ENCODE results near the gene DNM3. TPM values are rescaled to one million over a fixed set of nuclear protein-coding genes. Genes with fewer than 3 reads are reported as not detected.

DNM3 gene
- total and polyA plus RNA-seq, 5 donors from 2014 or later: 0.76 to 5.5 (median 1.6) TPM

- Histone ChIP-seq H3K36me3 (ENCODE audit: control insufficient read depth, insufficient read depth, low read length) (no peaks in the 10 kb centered on the region), H3K4me3 (ENCODE audit: low read depth, low read length) (no peak overlapping the region), H3K27ac (ENCODE audit: insufficient read depth, low read length, poor library complexity, severe bottlenecking) (no peak overlapping the region), H3K27me3 (ENCODE audit: control insufficient read depth, insufficient read depth, low read length) (no peaks in the 10 kb centered on the region), H3K9me3 (ENCODE audit: control insufficient read depth in 2 of 2, low read length in 2 of 2) (no peaks in the 10 kb centered on the region), H3K4me1 (ENCODE audit: control insufficient read depth, insufficient read depth, low read length, poor library complexity, severe bottlenecking) (no peaks in the 10 kb centered on the region)
- Mint-ChIP-seq H3K9me3 (peaks cover 0 to 3% (median 0%) of the 10 kb centered on the region in 7 donors), H3K4me1 (peaks cover 8 to 18% (median 12%) of the 10 kb centered on the region in 4 donors), H3K36me3 (no peaks in the 10 kb centered on the region), H3K27me3 (no peaks in the 10 kb centered on the region), H3K27ac (no peak overlapping the region), H3K4me3 (no peak overlapping the region)
- no peak for ATAC-seq (ENCODE audit: low read depth in 2 of 2)
- DNase-seq: no peak
These were observed 296.6 kb downstream of the DNM3 start for GRCh38 chr1:172137703-172138454.

DNA sequence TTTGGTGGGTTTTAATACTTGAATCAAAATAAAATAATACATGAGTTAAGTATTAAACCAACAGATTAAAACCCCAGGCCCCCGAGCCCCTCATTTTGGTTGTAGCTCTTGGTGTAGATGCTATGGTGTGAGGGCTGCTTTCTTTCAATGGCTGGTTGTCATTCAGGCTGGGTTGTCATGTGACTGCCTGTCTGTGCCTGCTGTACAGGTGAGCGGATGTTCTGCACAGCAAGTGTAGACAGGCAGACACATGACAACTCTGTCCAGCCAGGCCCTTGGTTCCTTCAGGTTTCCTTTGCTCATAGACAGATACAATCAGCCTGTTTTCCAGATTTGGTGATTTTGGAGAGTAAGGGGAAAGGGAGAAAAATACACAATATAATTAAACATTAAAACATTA lies 297.3 kb downstream of the DNM3 start:
- no peak overlapping the region for H3K27ac ChIP-seq (ENCODE audit: insufficient read depth, low read length, poor library complexity, severe bottlenecking)
- no peak for ATAC-seq (ENCODE audit: low read depth in 2 of 2)
- H3K36me3 ChIP-seq (ENCODE audit: control insufficient read depth, insufficient read depth, low read length): no peaks in the 10 kb centered on the region
- H3K4me1 ChIP-seq (ENCODE audit: control insufficient read depth, insufficient read depth, low read length, poor library complexity, severe bottlenecking): no peaks in the 10 kb centered on the region
- Mint-ChIP-seq H3K4me3 (no peak overlapping the region), H3K9me3 (peaks cover 0 to 2% (median 0%) of the 10 kb centered on the region in 7 donors), H3K27me3 (no peaks in the 10 kb centered on the region), H3K4me1 (peaks cover 5 to 13% (median 7%) of the 10 kb centered on the region in 4 donors), H3K36me3 (no peaks in the 10 kb centered on the region), H3K27ac (no peak overlapping the region)
- H3K27me3 ChIP-seq (ENCODE audit: control insufficient read depth, insufficient read depth, low read length): no peaks in the 10 kb centered on the region
- H3K4me3 ChIP-seq (ENCODE audit: low read depth, low read length): no peak overlapping the region
- no peaks in the 10 kb centered on the region for H3K9me3 ChIP-seq (ENCODE audit: control insufficient read depth in 2 of 2, low read length in 2 of 2)
- no peak for DNase-seq

- Mint-ChIP-seq H3K9me3 (no peaks in the 10 kb centered on the region), H3K27me3 (no peaks in the 10 kb centered on the region), H3K27ac (no peak overlapping the region), H3K4me1 (peaks cover 0 to 7% (median 1%) of the 10 kb centered on the region in 4 donors), H3K36me3 (no peaks in the 10 kb centered on the region), H3K4me3 (no peak overlapping the region)
- Histone ChIP-seq H3K4me3 (ENCODE audit: low read depth, low read length) (no peak overlapping the region), H3K4me1 (ENCODE audit: control insufficient read depth, insufficient read depth, low read length, poor library complexity, severe bottlenecking) (no peaks in the 10 kb centered on the region), H3K9me3 (ENCODE audit: control insufficient read depth in 2 of 2, low read length in 2 of 2) (no peaks in the 10 kb centered on the region), H3K36me3 (ENCODE audit: control insufficient read depth, insufficient read depth, low read length) (no peaks in the 10 kb centered on the region), H3K27ac (ENCODE audit: insufficient read depth, low read length, poor library complexity, severe bottlenecking) (no peak overlapping the region), H3K27me3 (ENCODE audit: control insufficient read depth, insufficient read depth, low read length) (no peaks in the 10 kb centered on the region)
- DNase-seq (no peak), ATAC-seq (ENCODE audit: low read depth in 2 of 2) (no peak)
These were observed 297.9 kb downstream of the DNM3 start for GRCh38 chr1:172139196-172139595.

GRCh38 chr1:172140072-172140471 lies 298.8 kb downstream of the DNM3 start:
- Mint-ChIP-seq H3K36me3 (no peaks in the 10 kb centered on the region), H3K27ac (no peak overlapping the region), H3K27me3 (no peaks in the 10 kb centered on the region), H3K4me3 (no peak overlapping the region), H3K4me1 (peaks cover 0 to under 1% (median 0%) of the 10 kb centered on the region in 4 donors), H3K9me3 (no peaks in the 10 kb centered on the region)
- Histone ChIP-seq H3K4me3 (ENCODE audit: low read depth, low read length) (no peak overlapping the region), H3K27me3 (ENCODE audit: control insufficient read depth, insufficient read depth, low read length) (no peaks in the 10 kb centered on the region), H3K9me3 (ENCODE audit: control insufficient read depth in 2 of 2, low read length in 2 of 2) (no peaks in the 10 kb centered on the region), H3K27ac (ENCODE audit: insufficient read depth, low read length, poor library complexity, severe bottlenecking) (no peak overlapping the region), H3K4me1 (ENCODE audit: control insufficient read depth, insufficient read depth, low read length, poor library complexity, severe bottlenecking) (no peaks in the 10 kb centered on the region), H3K36me3 (ENCODE audit: control insufficient read depth, insufficient read depth, low read length) (no peaks in the 10 kb centered on the region)
- no peak for DNase-seq
- ATAC-seq (ENCODE audit: low read depth in 2 of 2): no peak

DNA sequence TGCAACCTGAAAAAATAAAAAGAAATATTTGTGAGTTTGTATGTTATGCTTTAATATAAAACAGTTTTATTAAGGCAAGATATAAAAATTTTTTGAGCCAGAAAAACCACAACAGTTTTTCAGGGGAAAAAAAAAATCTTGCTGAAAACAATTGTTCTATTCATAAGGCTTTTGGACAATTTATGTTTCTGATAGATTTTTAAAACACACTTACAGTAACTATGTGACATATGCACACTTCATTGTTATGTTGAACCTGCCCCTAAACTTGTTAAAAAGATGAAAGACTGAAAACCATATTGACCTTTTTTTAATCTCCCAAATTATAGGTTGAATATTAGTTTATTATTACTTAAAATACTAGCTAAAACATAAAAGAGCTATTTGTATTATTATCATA lies 299.3 kb downstream of the DNM3 start:
- ATAC-seq (ENCODE audit: low read depth in 2 of 2) (no peak), DNase-seq (no peak)
- Mint-ChIP-seq H3K4me1 (peaks cover 0 to 4% (median 0%) of the 10 kb centered on the region in 4 donors), H3K27me3 (no peaks in the 10 kb centered on the region), H3K36me3 (no peaks in the 10 kb centered on the region), H3K9me3 (peaks cover 0 to 2% (median 0%) of the 10 kb centered on the region in 7 donors), H3K4me3 (no peak overlapping the region), H3K27ac (no peak overlapping the region)
- Histone ChIP-seq H3K4me3 (ENCODE audit: low read depth, low read length) (no peak overlapping the region), H3K4me1 (ENCODE audit: control insufficient read depth, insufficient read depth, low read length, poor library complexity, severe bottlenecking) (no peaks in the 10 kb centered on the region), H3K27ac (ENCODE audit: insufficient read depth, low read length, poor library complexity, severe bottlenecking) (no peak overlapping the region), H3K27me3 (ENCODE audit: control insufficient read depth, insufficient read depth, low read length) (no peaks in the 10 kb centered on the region), H3K9me3 (ENCODE audit: control insufficient read depth in 2 of 2, low read length in 2 of 2) (no peaks in the 10 kb centered on the region), H3K36me3 (ENCODE audit: control insufficient read depth, insufficient read depth, low read length) (no peaks in the 10 kb centered on the region)

DNA sequence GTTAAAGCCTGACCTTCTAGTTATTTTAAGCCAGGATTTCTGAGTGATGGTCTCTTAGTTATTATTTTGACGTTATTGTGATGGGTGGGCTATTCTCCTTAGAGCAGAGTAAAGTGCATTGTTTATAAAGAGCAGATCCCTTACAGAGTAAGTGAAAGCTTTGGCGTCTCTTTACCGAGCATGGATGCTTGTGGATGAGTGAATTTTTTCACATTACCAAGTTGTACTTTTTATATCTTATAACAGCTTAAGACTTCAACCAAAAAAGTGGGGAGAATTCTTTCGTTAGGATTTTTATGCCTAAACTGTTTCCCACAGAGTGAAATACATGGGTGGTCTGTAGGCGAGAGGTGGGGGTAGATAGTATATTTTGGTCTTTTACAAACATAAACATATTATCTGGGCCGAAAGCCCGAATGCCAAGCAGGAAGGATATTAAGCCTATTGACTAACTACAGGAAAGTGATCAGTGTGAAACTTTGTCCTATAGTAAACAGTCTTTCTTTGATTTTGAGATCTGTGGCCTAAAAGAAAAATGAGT lies 300.1 kb downstream of the DNM3 start:
- no peaks in the 10 kb centered on the region for H3K27me3 Mint-ChIP-seq
- DNase-seq (no peak), ATAC-seq (ENCODE audit: low read depth in 2 of 2) (no peak)
- H3K4me3 Mint-ChIP-seq: no peak overlapping the region
- Histone ChIP-seq H3K27me3 (ENCODE audit: control insufficient read depth, insufficient read depth, low read length) (no peaks in the 10 kb centered on the region), H3K36me3 (ENCODE audit: control insufficient read depth, insufficient read depth, low read length) (no peaks in the 10 kb centered on the region), H3K4me3 (ENCODE audit: low read depth, low read length) (no peak overlapping the region), H3K27ac (ENCODE audit: insufficient read depth, low read length, poor library complexity, severe bottlenecking) (no peak overlapping the region), H3K9me3 (ENCODE audit: control insufficient read depth in 2 of 2, low read length in 2 of 2) (no peaks in the 10 kb centered on the region), H3K4me1 (ENCODE audit: control insufficient read depth, insufficient read depth, low read length, poor library complexity, severe bottlenecking) (no peaks in the 10 kb centered on the region)
- H3K9me3 Mint-ChIP-seq: peaks cover 0 to 2% (median 0%) of the 10 kb centered on the region in 7 donors
- no peaks in the 10 kb centered on the region for H3K36me3 Mint-ChIP-seq
- H3K4me1 Mint-ChIP-seq: peaks cover 0 to 8% (median under 1%) of the 10 kb centered on the region in 4 donors
- H3K27ac Mint-ChIP-seq: no peak overlapping the region

DNA sequence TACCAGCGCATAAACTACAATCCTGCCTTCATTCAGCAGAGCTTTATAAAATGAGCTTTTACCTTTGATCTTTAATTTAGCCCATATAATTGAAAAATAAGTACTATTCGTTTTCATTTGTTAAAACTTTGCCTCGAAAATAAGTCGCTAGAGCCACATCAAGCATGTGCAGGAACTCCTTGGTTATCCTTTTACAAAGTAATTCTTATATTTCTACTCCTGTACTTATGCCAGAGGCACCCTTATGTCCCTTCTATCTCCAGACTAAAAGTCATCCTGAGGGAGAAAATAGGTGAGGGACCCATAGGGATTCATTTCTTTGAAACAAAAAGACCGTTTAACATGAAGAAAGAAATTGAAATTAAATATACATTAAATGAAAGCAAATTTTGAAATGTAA lies 301.0 kb downstream of the DNM3 start:
- Mint-ChIP-seq H3K9me3 (peaks cover 0 to 2% (median 0%) of the 10 kb centered on the region in 7 donors), H3K27ac (no peak overlapping the region), H3K4me1 (peaks cover 0 to 8% (median under 1%) of the 10 kb centered on the region in 4 donors), H3K4me3 (no peak overlapping the region), H3K36me3 (no peaks in the 10 kb centered on the region), H3K27me3 (no peaks in the 10 kb centered on the region)
- DNase-seq (no peak), ATAC-seq (ENCODE audit: low read depth in 2 of 2) (no peak)
- no peaks in the 10 kb centered on the region for H3K27me3 ChIP-seq (ENCODE audit: control insufficient read depth, insufficient read depth, low read length)
- H3K4me3 ChIP-seq (ENCODE audit: low read depth, low read length): no peak overlapping the region
- no peaks in the 10 kb centered on the region for H3K9me3 ChIP-seq (ENCODE audit: control insufficient read depth in 2 of 2, low read length in 2 of 2)
- no peaks in the 10 kb centered on the region for H3K36me3 ChIP-seq (ENCODE audit: control insufficient read depth, insufficient read depth, low read length)
- no peaks in the 10 kb centered on the region for H3K4me1 ChIP-seq (ENCODE audit: control insufficient read depth, insufficient read depth, low read length, poor library complexity, severe bottlenecking)
- no peak overlapping the region for H3K27ac ChIP-seq (ENCODE audit: insufficient read depth, low read length, poor library complexity, severe bottlenecking)
